ENCODE measurements around the gene GJB3.

DNA sequence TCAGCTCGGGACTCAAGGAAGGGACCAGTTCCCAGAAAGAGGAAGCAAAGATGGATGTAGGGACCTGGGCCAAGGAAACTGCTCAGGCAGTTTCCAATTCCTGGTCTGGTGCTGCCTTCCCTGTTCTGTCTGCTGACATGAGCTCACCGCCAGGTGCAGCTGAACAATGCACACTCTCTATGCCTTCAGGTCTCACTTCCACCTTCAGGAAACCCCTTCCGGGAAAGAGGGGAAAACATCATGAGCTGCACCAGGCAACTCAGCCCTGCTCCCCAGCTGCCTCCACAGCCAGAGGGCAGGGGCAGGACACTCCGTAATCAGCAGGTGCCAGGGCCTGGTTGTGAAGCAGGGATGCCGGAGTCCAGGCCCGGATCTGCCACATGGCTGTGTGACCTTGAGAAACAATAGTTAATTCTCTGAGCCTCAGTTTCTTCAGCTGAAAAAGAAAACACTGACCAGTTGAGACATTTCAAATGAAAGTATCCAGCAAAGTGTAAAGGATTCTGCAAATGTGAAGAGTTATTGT is 50.8 kb downstream of the GJB3 start:
- TF ChIP-seq, protein P1, sequence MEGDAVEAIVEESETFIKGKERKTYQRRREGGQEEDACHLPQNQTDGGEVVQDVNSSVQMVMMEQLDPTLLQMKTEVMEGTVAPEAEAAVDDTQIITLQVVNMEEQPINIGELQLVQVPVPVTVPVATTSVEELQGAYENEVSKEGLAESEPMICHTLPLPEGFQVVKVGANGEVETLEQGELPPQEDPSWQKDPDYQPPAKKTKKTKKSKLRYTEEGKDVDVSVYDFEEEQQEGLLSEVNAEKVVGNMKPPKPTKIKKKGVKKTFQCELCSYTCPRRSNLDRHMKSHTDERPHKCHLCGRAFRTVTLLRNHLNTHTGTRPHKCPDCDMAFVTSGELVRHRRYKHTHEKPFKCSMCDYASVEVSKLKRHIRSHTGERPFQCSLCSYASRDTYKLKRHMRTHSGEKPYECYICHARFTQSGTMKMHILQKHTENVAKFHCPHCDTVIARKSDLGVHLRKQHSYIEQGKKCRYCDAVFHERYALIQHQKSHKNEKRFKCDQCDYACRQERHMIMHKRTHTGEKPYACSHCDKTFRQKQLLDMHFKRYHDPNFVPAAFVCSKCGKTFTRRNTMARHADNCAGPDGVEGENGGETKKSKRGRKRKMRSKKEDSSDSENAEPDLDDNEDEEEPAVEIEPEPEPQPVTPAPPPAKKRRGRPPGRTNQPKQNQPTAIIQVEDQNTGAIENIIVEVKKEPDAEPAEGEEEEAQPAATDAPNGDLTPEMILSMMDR (IDR thresholded peaks at IDR 0.05): no peak
- no peak for TF ChIP-seq POLR2A (IDR thresholded peaks at IDR 0.05)
